SH-SY5Y (cell line): ENCODE data around the gene SH3GL1.

Experiments used
- GATA2 ChIP-seq: IDR thresholded peaks from 2 replicates; pipeline ENCODE4 v1.6.1; 2011; ENCODE audit warnings: mild to moderate bottlenecking, low read depth, low read length
- GATA3 ChIP-seq: IDR thresholded peaks from 2 replicates; pipeline ENCODE4 v1.6.1; 2011; ENCODE audit warnings: low read depth, mild to moderate bottlenecking, low read length, moderate library complexity

- no peak for TF ChIP-seq GATA2
- TF ChIP-seq GATA3, result no peak
These were observed 58.1 kb downstream of the SH3GL1 start for GRCh38 chr19:4342314-4342614.
